HG03565 (cell line): ENCODE data around the gene GLTP.
"Not testable (repeated sequence)": the region's sequence is repeated elsewhere in the genome, so short reads cannot be mapped to it uniquely, and the experiment has no call there.

Source experiments
- ATAC-seq: cut with Tn5 transposase; IDR thresholded peaks from one replicate; pipeline ENCODE4 v1.9.1; 2021; ENCODE audit warnings: mild to moderate bottlenecking, moderate library complexity; ENCODE audit not compliant: unreplicated experiment

The GLTP gene

DNA sequence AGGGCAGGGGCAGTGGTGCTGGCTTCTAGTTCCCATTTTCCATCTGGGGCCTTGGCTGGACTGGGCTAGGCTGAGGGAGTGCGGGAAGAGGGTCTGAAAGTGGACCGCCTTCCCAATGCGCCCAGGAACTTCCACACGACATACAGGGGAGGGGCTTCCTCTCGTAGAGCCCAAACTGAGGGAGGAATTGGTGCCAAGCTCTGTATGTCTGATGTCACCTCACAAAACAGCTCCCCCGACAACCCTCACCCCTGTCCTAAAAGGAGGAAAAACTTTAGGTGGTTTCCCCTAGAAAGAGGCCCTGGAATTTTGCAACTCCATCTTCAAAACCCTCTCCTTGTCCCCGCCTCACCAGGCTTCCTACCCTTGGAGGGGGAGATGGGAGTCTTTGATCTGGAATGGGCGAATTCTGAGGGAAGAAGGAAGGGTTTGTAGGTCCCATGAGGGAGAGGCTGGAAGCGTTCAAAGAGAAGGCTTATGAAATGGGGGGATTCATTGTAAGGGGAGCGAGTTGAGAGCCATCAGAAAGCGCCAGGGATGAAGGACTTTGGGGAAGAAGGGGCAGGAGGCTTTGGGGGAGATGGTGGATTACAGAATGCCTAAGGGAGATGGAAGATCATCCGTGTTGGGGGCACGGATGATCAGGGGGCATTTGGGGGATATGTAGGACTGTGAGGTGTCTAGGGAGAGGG lies 844 bp downstream of the GLTP start:
- no peak for ATAC-seq

- ATAC-seq: no peak
These were observed 1.6 kb downstream of the GLTP start for GRCh38 chr12:109878749-109879148.

- ATAC-seq: no peak
These were observed 2.1 kb downstream of the GLTP start for GRCh38 chr12:109878247-109878625.

- ATAC-seq: no peak
These were observed 2.7 kb downstream of the GLTP start for GRCh38 chr12:109877504-109878246.

GRCh38 chr12:109876406-109876805 lies 3.9 kb downstream of the GLTP start:
- ATAC-seq: no peak

- ATAC-seq: no peak
These were observed 4.7 kb downstream of the GLTP start for GRCh38 chr12:109875572-109876131.

DNA sequence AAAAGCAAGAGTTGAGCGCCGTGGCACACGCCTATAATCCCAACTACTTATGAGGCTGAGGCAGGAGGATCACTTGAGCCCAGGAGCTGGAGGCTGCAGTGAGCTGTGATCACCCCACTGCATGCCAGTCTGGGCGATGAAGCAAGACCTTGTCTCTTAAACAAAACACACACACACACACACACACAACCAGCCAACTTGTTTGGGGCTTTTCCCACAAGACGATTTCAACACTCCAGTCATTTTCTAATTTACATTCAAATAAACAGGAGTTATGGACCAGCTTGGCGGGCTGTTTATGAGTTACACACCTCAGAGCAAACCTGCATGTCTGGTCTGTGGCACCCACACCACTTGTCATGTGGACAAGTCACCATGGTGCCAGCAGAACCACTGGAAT lies 6.7 kb downstream of the GLTP start:
- no peak for ATAC-seq

GRCh38 chr12:109871668-109872314 lies 8.6 kb downstream of the GLTP start:
- ATAC-seq: no peak

DNA sequence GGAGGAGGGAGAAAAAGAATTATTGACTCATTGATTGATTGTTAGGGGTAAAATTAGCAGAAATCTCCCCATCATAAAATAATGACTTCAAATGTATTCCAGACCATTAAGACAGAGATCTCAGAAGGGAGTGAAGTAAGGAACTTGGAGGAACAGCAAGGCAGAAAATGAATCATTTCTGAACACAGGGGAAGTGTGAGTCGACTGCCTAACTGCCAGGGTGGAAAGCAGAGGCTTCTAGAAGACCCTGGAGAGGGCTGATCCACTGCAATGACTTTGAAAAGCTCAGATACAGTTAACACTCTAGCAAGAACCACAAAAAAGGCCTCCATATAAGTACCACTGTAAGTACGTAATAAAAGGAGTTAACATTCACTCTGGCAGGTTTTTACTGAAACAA lies 9.7 kb downstream of the GLTP start:
- no peak for ATAC-seq

GRCh38 chr12:109868182-109869051 lies 11.9 kb downstream of the GLTP start:
- ATAC-seq: no peak

GRCh38 chr12:109864916-109865315 lies 15.4 kb downstream of the GLTP start:
- no peak for ATAC-seq

- ATAC-seq: no peak
These were observed 16.3 kb downstream of the GLTP start for GRCh38 chr12:109863847-109864712.

GRCh38 chr12:109862491-109862890 lies 17.9 kb downstream of the GLTP start:
- not testable (repeated sequence) for ATAC-seq

DNA sequence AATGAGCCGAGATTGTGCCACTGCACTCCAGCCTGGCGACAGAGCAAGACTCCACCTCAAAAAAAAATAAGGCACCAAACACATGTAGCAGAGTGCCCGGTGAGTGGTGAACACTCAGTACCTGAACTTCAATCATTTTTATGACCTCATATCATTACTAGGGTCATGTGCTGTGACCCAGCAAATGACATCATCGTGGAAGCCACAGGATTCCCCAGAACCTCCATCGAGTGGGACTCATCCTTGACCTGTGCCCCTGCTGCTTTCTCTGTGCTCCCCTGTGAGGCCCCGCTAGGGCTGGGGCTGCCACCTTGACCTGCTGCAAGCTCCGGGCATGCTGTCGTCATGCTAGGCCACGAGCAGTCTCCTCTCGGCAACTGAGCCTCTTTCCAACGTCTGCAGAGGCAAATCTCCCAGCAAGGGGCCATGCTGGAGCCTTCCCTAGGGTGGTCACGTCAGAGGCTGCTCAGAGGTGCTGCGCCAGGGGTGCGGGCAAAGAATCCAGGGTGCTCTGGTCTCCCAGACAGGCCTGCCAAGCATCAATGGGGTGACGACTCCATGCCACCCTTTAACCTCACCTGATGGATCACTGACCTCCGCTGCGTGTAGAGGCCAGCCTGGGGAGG lies 18.5 kb downstream of the GLTP start:
- no peak for ATAC-seq

DNA sequence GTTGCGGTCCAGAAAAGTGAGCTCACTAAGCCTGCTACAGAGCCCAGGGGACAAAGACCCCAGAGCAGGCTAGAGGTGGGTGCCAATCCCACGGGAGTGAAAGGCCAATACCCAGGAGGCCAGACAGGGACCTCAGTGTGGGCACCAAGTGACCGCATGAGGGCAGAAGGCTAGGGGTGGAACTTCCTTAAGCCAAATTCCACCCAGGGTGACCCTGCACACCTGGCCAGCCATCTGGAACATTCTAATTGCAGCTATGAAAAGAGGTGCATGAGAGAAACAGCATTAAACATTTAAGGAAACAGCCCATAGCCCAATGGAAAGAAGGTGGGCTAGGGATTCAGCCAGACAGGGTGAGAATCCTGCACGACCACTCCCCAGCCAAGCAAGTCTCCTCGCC lies 19.4 kb downstream of the GLTP start:
- ATAC-seq: no peak

DNA sequence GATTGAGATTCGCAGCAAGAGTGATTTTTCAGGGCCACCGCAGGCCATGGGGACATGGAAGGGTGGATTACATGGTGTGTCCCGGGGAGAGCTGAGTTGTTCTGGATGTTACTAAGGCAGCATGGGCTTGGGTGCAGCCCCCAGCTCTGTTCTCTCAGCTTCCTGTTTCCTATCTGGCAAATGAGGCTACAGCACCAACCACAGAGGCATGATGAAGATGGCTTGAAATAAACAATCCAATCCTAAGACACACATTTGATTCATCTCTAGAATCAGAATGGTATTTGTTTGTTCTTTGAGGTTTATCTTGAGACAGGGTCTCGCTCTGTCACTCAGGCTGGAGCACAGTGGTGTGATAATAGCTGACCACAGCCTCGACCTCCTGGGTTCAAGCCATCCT lies 21.6 kb downstream of the GLTP start:
- ATAC-seq: no peak

- no peak for ATAC-seq
These were observed 22.6 kb downstream of the GLTP start for GRCh38 chr12:109857715-109858114.

DNA sequence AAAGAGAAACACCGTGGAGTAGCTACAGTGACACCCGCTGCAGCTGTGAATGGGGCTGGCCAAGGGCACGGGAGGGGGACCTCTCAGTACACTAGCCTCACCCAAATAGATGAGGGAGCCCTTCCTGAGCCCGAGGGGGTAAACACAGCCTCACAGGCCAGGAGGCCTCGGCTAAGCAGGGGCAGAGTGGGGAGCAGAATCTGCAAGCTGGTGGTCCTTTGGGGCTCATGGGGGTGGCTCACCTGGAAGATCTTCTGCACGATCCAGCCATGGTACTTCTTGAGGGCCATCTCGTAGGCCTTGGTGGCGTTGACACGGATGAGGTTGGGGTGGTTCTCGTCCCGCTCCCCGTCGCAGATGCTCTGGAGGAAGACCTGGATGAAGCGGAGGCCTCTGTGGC lies 25.0 kb downstream of the GLTP start:
- no peak for ATAC-seq

- ATAC-seq: not testable (repeated sequence)
These were observed 29.8 kb downstream of the GLTP start for GRCh38 chr12:109850518-109850917.
